GM18951 (cell line): ENCODE measurements around the gene SLC2A9.
"Not testable (repeated sequence)": the region's sequence is repeated elsewhere in the genome, so short reads cannot be mapped to it uniquely, and the experiment has no call there.

Experiments used
- POLR2A ChIP-seq: IDR thresholded peaks from 4 replicates; pipeline ENCODE4 v1.6.1; 2011; ENCODE audit warnings: mild to moderate bottlenecking; ENCODE audit not compliant: insufficient read length, insufficient read depth; ENCODE audit errors: extremely low read depth
- in situ Hi-C: fragments of 300-500 bp; cut with MboI; formaldehyde crosslinking; loops from one replicate; pipeline ENCODE4 v1.12.0; 2022; ENCODE audit warnings: low sequenced_read_pairs, mixed read lengths, inconsistent platforms; ENCODE audit not compliant: unreplicated experiment

Gene SLC2A9

GRCh38 chr4:9987749-9988362 lies 33.4 kb downstream of the SLC2A9 start:
- in situ Hi-C loops: no loop called here
- no peak for TF ChIP-seq POLR2A

GRCh38 chr4:9984621-9985020 lies 36.7 kb downstream of the SLC2A9 start:
- TF ChIP-seq POLR2A: no peak
- in situ Hi-C loops: no loop called here

GRCh38 chr4:9983211-9983610 lies 38.1 kb downstream of the SLC2A9 start:
- in situ Hi-C loops: no loop called here
- TF ChIP-seq POLR2A: no peak

GRCh38 chr4:9981899-9982298 lies 39.4 kb downstream of the SLC2A9 start:
- in situ Hi-C loops: not testable (repeated sequence)

GRCh38 chr4:9980898-9981297 lies 40.4 kb downstream of the SLC2A9 start:
- no peak for TF ChIP-seq POLR2A
- in situ Hi-C loops: no loop called here

GRCh38 chr4:9979101-9979701 lies 42.1 kb downstream of the SLC2A9 start:
- in situ Hi-C loops: no loop called here
- TF ChIP-seq POLR2A: no peak

GRCh38 chr4:9977518-9978031 lies 43.7 kb downstream of the SLC2A9 start:
- TF ChIP-seq POLR2A: no peak
- in situ Hi-C loops: no loop called here

GRCh38 chr4:9976781-9977180 lies 44.5 kb downstream of the SLC2A9 start:
- TF ChIP-seq POLR2A: no peak
- in situ Hi-C loops: no loop called here

GRCh38 chr4:9976293-9976692 lies 45.0 kb downstream of the SLC2A9 start:
- in situ Hi-C loops: no loop called here
- no peak for TF ChIP-seq POLR2A

- TF ChIP-seq POLR2A: no peak
- in situ Hi-C loops: no loop called here
Measured at GRCh38 chr4:9971711-9972110, 49.6 kb downstream of the SLC2A9 start.

- TF ChIP-seq POLR2A: no peak
- in situ Hi-C loops: no loop called here
Measured at GRCh38 chr4:9970399-9971011, 50.8 kb downstream of the SLC2A9 start.

- in situ Hi-C loops: no loop called here
- TF ChIP-seq POLR2A: no peak
Measured at GRCh38 chr4:9969526-9970398, 51.5 kb downstream of the SLC2A9 start.

- in situ Hi-C loops: no loop called here
- no peak for TF ChIP-seq POLR2A
Measured at GRCh38 chr4:9968472-9968871, 52.8 kb downstream of the SLC2A9 start.
